WTC11 (cell line): Measurements from ENCODE around the gene CEP78.

Experiments used
- ESRRA ChIP-seq: sonication (generic); formaldehyde crosslinking; IDR thresholded peaks from 2 replicates; pipeline ENCODE4 v1.8.1; 2022; ENCODE audit warnings: mild to moderate bottlenecking, missing genetic modification reagents, borderline replicate concordance
- SP1 ChIP-seq: sonication (generic); formaldehyde crosslinking; conservative IDR thresholded peaks from 2 replicates; pipeline ENCODE4 v1.8.1; 2022; ENCODE audit warnings: missing genetic modification reagents
- ZBTB21 ChIP-seq: sonication (generic); formaldehyde crosslinking; IDR thresholded peaks from 2 replicates; pipeline ENCODE4 v1.8.1; 2023; ENCODE audit warnings: mild to moderate bottlenecking, missing genetic modification reagents, borderline replicate concordance
- TF ChIP-seq, protein P1 (sequence below): fragments of 200-600 bp; IDR thresholded peaks from 2 replicates; pipeline ENCODE4 v1.8.0; 2022; ENCODE audit warnings: antibody characterized with exemption
- TF ChIP-seq, protein P2 (sequence below): sonication (generic); formaldehyde crosslinking; IDR thresholded peaks from 2 replicates; pipeline ENCODE4 v1.8.0; 2022; ENCODE audit warnings: missing genetic modification reagents
- TF ChIP-seq, protein P3 (sequence below): sonication (generic); formaldehyde crosslinking; IDR thresholded peaks from 2 replicates; pipeline ENCODE4 v1.8.1; 2023; ENCODE audit warnings: mild to moderate bottlenecking, missing genetic modification reagents, moderate library complexity
- TF ChIP-seq, protein P4 (sequence below): sonication (generic); formaldehyde crosslinking; IDR thresholded peaks from 2 replicates; pipeline ENCODE4 v1.8.0; 2022; ENCODE audit warnings: mild to moderate bottlenecking, missing genetic modification reagents
- TF ChIP-seq, protein P5 (sequence below): sonication (generic); formaldehyde crosslinking; IDR thresholded peaks from 2 replicates; pipeline ENCODE4 v1.8.1; 2022; ENCODE audit warnings: low read depth, mild to moderate bottlenecking, moderate library complexity, missing genetic modification reagents, borderline replicate concordance
- TF ChIP-seq, protein P6 (sequence below): sonication (generic); formaldehyde crosslinking; IDR thresholded peaks from 2 replicates; pipeline ENCODE4 v1.8.1; 2023; ENCODE audit warnings: mild to moderate bottlenecking, missing genetic modification reagents

DNA sequence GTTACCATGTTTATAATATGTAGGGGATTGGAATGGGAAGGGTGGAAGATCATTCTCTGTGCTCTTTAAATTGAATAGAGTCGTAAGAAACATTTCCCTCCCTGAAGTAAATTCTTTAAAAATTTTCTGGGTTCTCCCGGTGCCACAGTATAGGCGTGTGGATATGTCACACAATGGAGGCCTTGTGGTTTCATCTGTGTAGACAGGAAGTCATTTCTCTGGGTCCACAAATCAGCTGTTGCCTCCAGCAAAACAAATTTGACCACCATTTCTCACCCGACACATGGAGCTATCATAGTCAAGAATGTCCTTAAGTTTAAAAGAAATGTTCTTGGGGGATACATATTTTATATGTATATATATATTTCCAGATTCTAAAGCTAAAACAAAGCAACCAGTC is 17.4 kb downstream of the CEP78 start:
- TF ChIP-seq, protein P1, sequence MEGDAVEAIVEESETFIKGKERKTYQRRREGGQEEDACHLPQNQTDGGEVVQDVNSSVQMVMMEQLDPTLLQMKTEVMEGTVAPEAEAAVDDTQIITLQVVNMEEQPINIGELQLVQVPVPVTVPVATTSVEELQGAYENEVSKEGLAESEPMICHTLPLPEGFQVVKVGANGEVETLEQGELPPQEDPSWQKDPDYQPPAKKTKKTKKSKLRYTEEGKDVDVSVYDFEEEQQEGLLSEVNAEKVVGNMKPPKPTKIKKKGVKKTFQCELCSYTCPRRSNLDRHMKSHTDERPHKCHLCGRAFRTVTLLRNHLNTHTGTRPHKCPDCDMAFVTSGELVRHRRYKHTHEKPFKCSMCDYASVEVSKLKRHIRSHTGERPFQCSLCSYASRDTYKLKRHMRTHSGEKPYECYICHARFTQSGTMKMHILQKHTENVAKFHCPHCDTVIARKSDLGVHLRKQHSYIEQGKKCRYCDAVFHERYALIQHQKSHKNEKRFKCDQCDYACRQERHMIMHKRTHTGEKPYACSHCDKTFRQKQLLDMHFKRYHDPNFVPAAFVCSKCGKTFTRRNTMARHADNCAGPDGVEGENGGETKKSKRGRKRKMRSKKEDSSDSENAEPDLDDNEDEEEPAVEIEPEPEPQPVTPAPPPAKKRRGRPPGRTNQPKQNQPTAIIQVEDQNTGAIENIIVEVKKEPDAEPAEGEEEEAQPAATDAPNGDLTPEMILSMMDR: no peak
- TF ChIP-seq, protein P2, sequence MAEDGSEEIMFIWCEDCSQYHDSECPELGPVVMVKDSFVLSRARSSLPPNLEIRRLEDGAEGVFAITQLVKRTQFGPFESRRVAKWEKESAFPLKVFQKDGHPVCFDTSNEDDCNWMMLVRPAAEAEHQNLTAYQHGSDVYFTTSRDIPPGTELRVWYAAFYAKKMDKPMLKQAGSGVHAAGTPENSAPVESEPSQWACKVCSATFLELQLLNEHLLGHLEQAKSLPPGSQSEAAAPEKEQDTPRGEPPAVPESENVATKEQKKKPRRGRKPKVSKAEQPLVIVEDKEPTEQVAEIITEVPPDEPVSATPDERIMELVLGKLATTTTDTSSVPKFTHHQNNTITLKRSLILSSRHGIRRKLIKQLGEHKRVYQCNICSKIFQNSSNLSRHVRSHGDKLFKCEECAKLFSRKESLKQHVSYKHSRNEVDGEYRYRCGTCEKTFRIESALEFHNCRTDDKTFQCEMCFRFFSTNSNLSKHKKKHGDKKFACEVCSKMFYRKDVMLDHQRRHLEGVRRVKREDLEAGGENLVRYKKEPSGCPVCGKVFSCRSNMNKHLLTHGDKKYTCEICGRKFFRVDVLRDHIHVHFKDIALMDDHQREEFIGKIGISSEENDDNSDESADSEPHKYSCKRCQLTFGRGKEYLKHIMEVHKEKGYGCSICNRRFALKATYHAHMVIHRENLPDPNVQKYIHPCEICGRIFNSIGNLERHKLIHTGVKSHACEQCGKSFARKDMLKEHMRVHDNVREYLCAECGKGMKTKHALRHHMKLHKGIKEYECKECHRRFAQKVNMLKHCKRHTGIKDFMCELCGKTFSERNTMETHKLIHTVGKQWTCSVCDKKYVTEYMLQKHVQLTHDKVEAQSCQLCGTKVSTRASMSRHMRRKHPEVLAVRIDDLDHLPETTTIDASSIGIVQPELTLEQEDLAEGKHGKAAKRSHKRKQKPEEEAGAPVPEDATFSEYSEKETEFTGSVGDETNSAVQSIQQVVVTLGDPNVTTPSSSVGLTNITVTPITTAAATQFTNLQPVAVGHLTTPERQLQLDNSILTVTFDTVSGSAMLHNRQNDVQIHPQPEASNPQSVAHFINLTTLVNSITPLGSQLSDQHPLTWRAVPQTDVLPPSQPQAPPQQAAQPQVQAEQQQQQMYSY (CRISPR knock-in tag): no peak
- TF ChIP-seq SP1 (CRISPR knock-in tag): no peak
- TF ChIP-seq, protein P3, sequence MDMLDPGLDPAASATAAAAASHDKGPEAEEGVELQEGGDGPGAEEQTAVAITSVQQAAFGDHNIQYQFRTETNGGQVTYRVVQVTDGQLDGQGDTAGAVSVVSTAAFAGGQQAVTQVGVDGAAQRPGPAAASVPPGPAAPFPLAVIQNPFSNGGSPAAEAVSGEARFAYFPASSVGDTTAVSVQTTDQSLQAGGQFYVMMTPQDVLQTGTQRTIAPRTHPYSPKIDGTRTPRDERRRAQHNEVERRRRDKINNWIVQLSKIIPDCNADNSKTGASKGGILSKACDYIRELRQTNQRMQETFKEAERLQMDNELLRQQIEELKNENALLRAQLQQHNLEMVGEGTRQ (CRISPR knock-in tag): no peak
- TF ChIP-seq, protein P4, sequence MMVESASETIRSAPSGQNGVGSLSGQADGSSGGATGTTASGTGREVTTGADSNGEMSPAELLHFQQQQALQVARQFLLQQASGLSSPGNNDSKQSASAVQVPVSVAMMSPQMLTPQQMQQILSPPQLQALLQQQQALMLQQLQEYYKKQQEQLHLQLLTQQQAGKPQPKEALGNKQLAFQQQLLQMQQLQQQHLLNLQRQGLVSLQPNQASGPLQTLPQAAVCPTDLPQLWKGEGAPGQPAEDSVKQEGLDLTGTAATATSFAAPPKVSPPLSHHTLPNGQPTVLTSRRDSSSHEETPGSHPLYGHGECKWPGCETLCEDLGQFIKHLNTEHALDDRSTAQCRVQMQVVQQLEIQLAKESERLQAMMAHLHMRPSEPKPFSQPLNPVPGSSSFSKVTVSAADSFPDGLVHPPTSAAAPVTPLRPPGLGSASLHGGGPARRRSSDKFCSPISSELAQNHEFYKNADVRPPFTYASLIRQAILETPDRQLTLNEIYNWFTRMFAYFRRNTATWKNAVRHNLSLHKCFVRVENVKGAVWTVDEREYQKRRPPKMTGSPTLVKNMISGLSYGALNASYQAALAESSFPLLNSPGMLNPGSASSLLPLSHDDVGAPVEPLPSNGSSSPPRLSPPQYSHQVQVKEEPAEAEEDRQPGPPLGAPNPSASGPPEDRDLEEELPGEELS (CRISPR knock-in tag): no peak
- no peak for TF ChIP-seq ESRRA (CRISPR knock-in tag)
- TF ChIP-seq, protein P5, sequence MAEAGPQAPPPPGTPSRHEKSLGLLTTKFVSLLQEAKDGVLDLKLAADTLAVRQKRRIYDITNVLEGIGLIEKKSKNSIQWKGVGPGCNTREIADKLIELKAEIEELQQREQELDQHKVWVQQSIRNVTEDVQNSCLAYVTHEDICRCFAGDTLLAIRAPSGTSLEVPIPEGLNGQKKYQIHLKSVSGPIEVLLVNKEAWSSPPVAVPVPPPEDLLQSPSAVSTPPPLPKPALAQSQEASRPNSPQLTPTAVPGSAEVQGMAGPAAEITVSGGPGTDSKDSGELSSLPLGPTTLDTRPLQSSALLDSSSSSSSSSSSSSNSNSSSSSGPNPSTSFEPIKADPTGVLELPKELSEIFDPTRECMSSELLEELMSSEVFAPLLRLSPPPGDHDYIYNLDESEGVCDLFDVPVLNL (CRISPR knock-in tag): no peak
- TF ChIP-seq, protein P6, sequence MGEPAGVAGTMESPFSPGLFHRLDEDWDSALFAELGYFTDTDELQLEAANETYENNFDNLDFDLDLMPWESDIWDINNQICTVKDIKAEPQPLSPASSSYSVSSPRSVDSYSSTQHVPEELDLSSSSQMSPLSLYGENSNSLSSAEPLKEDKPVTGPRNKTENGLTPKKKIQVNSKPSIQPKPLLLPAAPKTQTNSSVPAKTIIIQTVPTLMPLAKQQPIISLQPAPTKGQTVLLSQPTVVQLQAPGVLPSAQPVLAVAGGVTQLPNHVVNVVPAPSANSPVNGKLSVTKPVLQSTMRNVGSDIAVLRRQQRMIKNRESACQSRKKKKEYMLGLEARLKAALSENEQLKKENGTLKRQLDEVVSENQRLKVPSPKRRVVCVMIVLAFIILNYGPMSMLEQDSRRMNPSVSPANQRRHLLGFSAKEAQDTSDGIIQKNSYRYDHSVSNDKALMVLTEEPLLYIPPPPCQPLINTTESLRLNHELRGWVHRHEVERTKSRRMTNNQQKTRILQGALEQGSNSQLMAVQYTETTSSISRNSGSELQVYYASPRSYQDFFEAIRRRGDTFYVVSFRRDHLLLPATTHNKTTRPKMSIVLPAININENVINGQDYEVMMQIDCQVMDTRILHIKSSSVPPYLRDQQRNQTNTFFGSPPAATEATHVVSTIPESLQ: no peak
- no peak for TF ChIP-seq ZBTB21 (CRISPR knock-in tag)
